Liver (tissue), 3 donors: Measurements from ENCODE around the gene FOXO1.

Experiments
- CTCF ChIP-seq: fragments of 150-350 bp; IDR thresholded peaks from 2 replicates; pipeline ENCODE4 v1.5.1; 2017; ENCODE audit warnings: improper control_type of control experiment, low read depth, low read length; ENCODE audit not compliant: missing input control
- JUND ChIP-seq, 2 donors: IDR thresholded peaks; 2 replicates each; pipeline ENCODE4 v1.6.1; 2016; ENCODE audit warnings: antibody characterized with exemption in 2 of 2
- donor health status: healthy.
- donor health status: healthy.

GRCh38 chr13:40590112-40590862 is 76.2 kb downstream of the FOXO1 start:
- TF ChIP-seq JUND (IDR thresholded peaks at IDR 0.05) (no peak), CTCF (no peak)
